ENCODE data around the gene MAEL.

- TF ChIP-seq POLR2A (IDR thresholded peaks at IDR 0.05) (no peak), CTCF (IDR thresholded peaks at IDR 0.05) (no peak)
Measured at GRCh38 chr1:166950156-166950555, 38.9 kb upstream of the MAEL start.
